Measurements from ENCODE around the gene FABP2.

GRCh38 chr4:119286377-119287002, 35.4 kb downstream of the FABP2 start:
- TF ChIP-seq EZH2phosphoT487 (IDR thresholded peaks at IDR 0.05; ENCODE audit: insufficient read depth, low read depth) (no peak), EZH2 (IDR thresholded peaks at IDR 0.05; ENCODE audit: insufficient read depth, poor library complexity, severe bottlenecking) (no peak)

Measured in GM23248 (cell line).